Measurements from ENCODE around the gene SYCP2L.

The SYCP2L gene

DNA sequence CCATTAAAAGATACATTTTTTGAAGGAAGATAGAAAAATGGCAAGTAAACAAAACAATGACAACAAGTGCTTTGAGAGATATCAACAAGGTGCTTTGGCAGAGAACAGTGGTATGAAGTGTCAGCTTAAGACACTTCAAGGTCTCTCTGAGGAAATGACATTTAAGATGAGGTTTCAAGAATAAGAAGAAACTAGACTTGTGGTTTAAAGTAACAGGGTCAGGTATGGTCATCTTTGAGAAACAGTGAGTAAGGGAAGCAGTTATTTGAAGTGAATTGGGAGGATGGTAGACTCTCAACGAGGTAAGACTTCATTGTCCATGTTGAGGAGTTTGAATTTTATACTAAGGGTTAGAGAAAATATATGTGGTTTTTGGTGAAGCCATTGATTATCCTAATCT lies 77.8 kb downstream of the SYCP2L start:
- Histone ChIP-seq H3K79me2 (ENCODE audit: low read length) (no peaks in the 10 kb centered on the region), H3K9me2 (replicated peaks; ENCODE audit: insufficient read depth, low read length) (no peaks in the 10 kb centered on the region), H2AFZ (ENCODE audit: low read length) (no peak overlapping the region), H3K27ac (ENCODE audit: low read length) (no peak overlapping the region), H3F3A (ENCODE audit: insufficient read depth, low read length) (peaks cover 9% of the 10 kb centered on the region), H3K9ac (ENCODE audit: low read length) (no peak overlapping the region), H3K27me3 (replicated peaks; ENCODE audit: insufficient read depth, low read length) (no peaks in the 10 kb centered on the region), H3K4me1 (ENCODE audit: low read length) (peaks cover 28% of the 10 kb centered on the region), H4K20me1 (ENCODE audit: insufficient read depth, low read length) (no peaks in the 10 kb centered on the region), H3K4me2 (ENCODE audit: low read depth, low read length) (no peak overlapping the region), H3K36me3 (replicated peaks; ENCODE audit: insufficient read depth, low read length) (no peaks in the 10 kb centered on the region), H3K4me3 (ENCODE audit: low read length) (no peak overlapping the region), H3K9me3 (replicated peaks; ENCODE audit: insufficient read depth, low read length) (no peaks in the 10 kb centered on the region)
- TF ChIP-seq EZH2phosphoT487 (IDR thresholded peaks at IDR 0.05; ENCODE audit: low read length) (no peak), EZH2 (optimal IDR thresholded peaks at IDR 0.05; ENCODE audit: low read depth, low read length) (no peak)
- TF ChIP-seq, protein P1, sequence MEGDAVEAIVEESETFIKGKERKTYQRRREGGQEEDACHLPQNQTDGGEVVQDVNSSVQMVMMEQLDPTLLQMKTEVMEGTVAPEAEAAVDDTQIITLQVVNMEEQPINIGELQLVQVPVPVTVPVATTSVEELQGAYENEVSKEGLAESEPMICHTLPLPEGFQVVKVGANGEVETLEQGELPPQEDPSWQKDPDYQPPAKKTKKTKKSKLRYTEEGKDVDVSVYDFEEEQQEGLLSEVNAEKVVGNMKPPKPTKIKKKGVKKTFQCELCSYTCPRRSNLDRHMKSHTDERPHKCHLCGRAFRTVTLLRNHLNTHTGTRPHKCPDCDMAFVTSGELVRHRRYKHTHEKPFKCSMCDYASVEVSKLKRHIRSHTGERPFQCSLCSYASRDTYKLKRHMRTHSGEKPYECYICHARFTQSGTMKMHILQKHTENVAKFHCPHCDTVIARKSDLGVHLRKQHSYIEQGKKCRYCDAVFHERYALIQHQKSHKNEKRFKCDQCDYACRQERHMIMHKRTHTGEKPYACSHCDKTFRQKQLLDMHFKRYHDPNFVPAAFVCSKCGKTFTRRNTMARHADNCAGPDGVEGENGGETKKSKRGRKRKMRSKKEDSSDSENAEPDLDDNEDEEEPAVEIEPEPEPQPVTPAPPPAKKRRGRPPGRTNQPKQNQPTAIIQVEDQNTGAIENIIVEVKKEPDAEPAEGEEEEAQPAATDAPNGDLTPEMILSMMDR (IDR thresholded peaks at IDR 0.05; ENCODE audit: low read length) = no peak
- peak; percentile 76 for DNase-seq

DNA sequence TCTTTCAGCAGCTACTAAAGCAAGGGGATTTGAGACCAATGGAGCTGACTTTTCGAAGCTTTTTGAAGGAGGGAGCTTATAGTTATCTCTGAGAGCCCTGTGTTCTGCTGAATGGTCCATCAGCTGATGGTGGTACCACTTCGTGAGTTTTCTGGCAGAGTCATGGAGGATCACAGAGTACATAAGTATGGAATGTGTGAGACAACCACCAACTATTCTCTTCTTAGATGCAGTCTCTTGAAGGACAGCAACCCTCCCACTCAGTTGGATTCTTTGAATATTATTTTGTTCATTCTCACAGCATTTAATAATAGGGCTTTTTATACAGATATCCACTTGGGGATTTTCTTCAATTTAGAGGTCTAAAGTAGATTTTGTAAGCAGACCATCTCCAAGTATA lies 81.9 kb downstream of the SYCP2L start:
- TF ChIP-seq EZH2 (optimal IDR thresholded peaks at IDR 0.05; ENCODE audit: low read depth, low read length) (no peak), EZH2phosphoT487 (IDR thresholded peaks at IDR 0.05; ENCODE audit: low read length) (no peak)
- TF ChIP-seq, protein P1 (IDR thresholded peaks at IDR 0.05; ENCODE audit: low read length) = no peak
- Histone ChIP-seq H3K4me3 (ENCODE audit: low read length) (no peak overlapping the region), H3K4me2 (ENCODE audit: low read depth, low read length) (no peak overlapping the region), H3F3A (ENCODE audit: insufficient read depth, low read length) (0 out of 2 replicates have a peak, but pooled peaks cover 3% of the 10 kb centered on the region), H3K36me3 (replicated peaks; ENCODE audit: insufficient read depth, low read length) (no peaks in the 10 kb centered on the region), H3K27ac (ENCODE audit: low read length) (no peak overlapping the region), H3K9me3 (replicated peaks; ENCODE audit: insufficient read depth, low read length) (no peaks in the 10 kb centered on the region), H3K27me3 (replicated peaks; ENCODE audit: insufficient read depth, low read length) (no peaks in the 10 kb centered on the region), H3K9me2 (replicated peaks; ENCODE audit: insufficient read depth, low read length) (no peaks in the 10 kb centered on the region), H3K4me1 (ENCODE audit: low read length) (peaks cover 12% of the 10 kb centered on the region), H3K79me2 (ENCODE audit: low read length) (no peaks in the 10 kb centered on the region), H2AFZ (ENCODE audit: low read length) (no peak overlapping the region), H3K9ac (ENCODE audit: low read length) (no peak overlapping the region), H4K20me1 (ENCODE audit: insufficient read depth, low read length) (no peaks in the 10 kb centered on the region)
- DNase-seq = no peak

DNA sequence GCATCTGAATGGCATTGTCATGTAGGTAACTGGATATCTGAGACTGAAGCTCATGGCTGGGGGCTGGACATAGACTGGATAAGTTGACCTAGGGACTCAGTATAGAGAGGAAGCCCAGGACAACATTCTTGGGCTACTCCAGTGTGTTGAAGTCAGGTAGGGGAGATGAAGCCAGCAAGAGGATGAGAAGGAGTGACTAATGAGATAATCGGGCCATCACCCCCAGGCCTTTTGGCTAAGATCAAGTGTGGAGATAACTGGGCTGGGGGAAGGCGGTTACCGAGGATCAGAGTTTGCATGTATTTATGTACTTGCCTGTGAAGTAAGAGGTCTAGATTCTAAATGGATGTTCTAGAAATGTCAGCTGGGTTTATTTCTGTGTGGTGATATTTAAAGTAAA lies 83.9 kb downstream of the SYCP2L start:
- no peak overlapping the region for H3K4me3 ChIP-seq (ENCODE audit: low read length)
- H3K36me3 ChIP-seq (replicated peaks; ENCODE audit: insufficient read depth, low read length) = no peaks in the 10 kb centered on the region
- H3K9me3 ChIP-seq (replicated peaks; ENCODE audit: insufficient read depth, low read length) = no peaks in the 10 kb centered on the region
- H4K20me1 ChIP-seq (ENCODE audit: insufficient read depth, low read length) = no peaks in the 10 kb centered on the region
- H3K27ac ChIP-seq (ENCODE audit: low read length) = no peak overlapping the region
- H3K9me2 ChIP-seq (replicated peaks; ENCODE audit: insufficient read depth, low read length) = no peaks in the 10 kb centered on the region
- no peak for DNase-seq
- no peak overlapping the region for H2AFZ ChIP-seq (ENCODE audit: low read length)
- TF ChIP-seq, protein P1 (IDR thresholded peaks at IDR 0.05; ENCODE audit: low read length) = no peak
- no peak for TF ChIP-seq EZH2phosphoT487 (IDR thresholded peaks at IDR 0.05; ENCODE audit: low read length)
- no peak for TF ChIP-seq EZH2 (optimal IDR thresholded peaks at IDR 0.05; ENCODE audit: low read depth, low read length)
- H3F3A ChIP-seq (ENCODE audit: insufficient read depth, low read length) = no peaks in the 10 kb centered on the region
- no peak overlapping the region for H3K4me2 ChIP-seq (ENCODE audit: low read depth, low read length)
- H3K4me1 ChIP-seq (ENCODE audit: low read length) = no peaks in the 10 kb centered on the region
- H3K9ac ChIP-seq (ENCODE audit: low read length) = no peak overlapping the region
- no peaks in the 10 kb centered on the region for H3K79me2 ChIP-seq (ENCODE audit: low read length)
- no peaks in the 10 kb centered on the region for H3K27me3 ChIP-seq (replicated peaks; ENCODE audit: insufficient read depth, low read length)

All from MM.1S (cell line).